ENCODE results near the gene LYPD4. TPM values are rescaled to one million over a fixed set of nuclear protein-coding genes. Genes with fewer than 3 reads are reported as not detected.
"Not testable (repeated sequence)": the region's sequence is repeated elsewhere in the genome, so short reads cannot be mapped to it uniquely, and the experiment has no call there.

The LYPD4 gene
- total RNA-seq, 1 donor from 2014 or later = not detected

- DNase-seq = no peak
These were observed 45.0 kb downstream of the LYPD4 start for GRCh38 chr19:41799444-41800000.

- no peak for DNase-seq
These were observed 47.6 kb downstream of the LYPD4 start for GRCh38 chr19:41796901-41797300.

- DNase-seq = no peak
These were observed 48.1 kb downstream of the LYPD4 start, which contains the start of gene CEACAM3 for GRCh38 chr19:41796362-41796761. TSS of gene CEACAM3 (plus strand) at chr19:41796587. CDS start at chr19:41796678, 91 bp downstream.

GRCh38 chr19:41795031-41795461, 49.4 kb downstream of the LYPD4 start:
- no peak for DNase-seq

- no peak for DNase-seq
These were observed 51.1 kb downstream of the LYPD4 start for GRCh38 chr19:41793414-41793727.

- DNase-seq = no peak
These were observed 51.7 kb downstream of the LYPD4 start for GRCh38 chr19:41792513-41793413.

- not testable (repeated sequence) for DNase-seq
These were observed 55.4 kb downstream of the LYPD4 start for GRCh38 chr19:41789053-41789452.

- DNase-seq = not testable (repeated sequence)
These were observed 56.0 kb downstream of the LYPD4 start for GRCh38 chr19:41788518-41788917.

Small RNAs within 50 kb of the gene (small RNA-seq; reads per million reads assigned to genes)
- gene MIR6797 (ENCODE audit: low replicate concordance) = not detected

Other genes starting within 250 kb of the LYPD4 start
- 0.59 TPM for gene CEACAM4, start 217.6 kb downstream of the LYPD4 start, total RNA-seq
- gene CEACAM7, start 156.4 kb downstream of the LYPD4 start, total RNA-seq = 0.30 TPM
- 2.4 TPM for gene CEACAM5, start 136.1 kb downstream of the LYPD4 start, total RNA-seq
- 5.0 TPM for gene CEACAM6, start 89.2 kb downstream of the LYPD4 start, total RNA-seq
- gene CEACAM3, start 48.1 kb downstream of the LYPD4 start, total RNA-seq = 1.5 TPM
- gene DMRTC2, start 359 bp upstream of the LYPD4 start, total RNA-seq = not detected
- gene RPS19, start 15.6 kb upstream of the LYPD4 start, total RNA-seq = 470 TPM
- 0.79 TPM for gene CD79A, start 32.6 kb upstream of the LYPD4 start, total RNA-seq
- gene ARHGEF1, start 38.5 kb upstream of the LYPD4 start, total RNA-seq = 34.3 TPM
- 0.10 TPM for gene ERFL, start 83.8 kb upstream of the LYPD4 start, total RNA-seq
- gene RABAC1, start 114.6 kb upstream of the LYPD4 start, total RNA-seq = 68.0 TPM
- gene ATP1A3, start 149.5 kb upstream of the LYPD4 start, total RNA-seq = not detected
- gene GRIK5, start 225.5 kb upstream of the LYPD4 start, total RNA-seq = 1.8 TPM
- gene ZNF574, start 231.5 kb upstream of the LYPD4 start, total RNA-seq = 8.7 TPM

Data from skin of body (tissue), 3 donors.